Esophagus muscularis mucosa (tissue), 3 donors: ENCODE results near the gene KSR1.

Experiments
- CTCF ChIP-seq, 3 experiments: fragments of 200-600 bp in 2 of 3; fragments of 450-650 bp in 1 of 3; sonication (generic) in 2 of 3; IDR thresholded peaks; one replicate each; pipeline ENCODE4 v1.5.1; 2017 to 2019; ENCODE audit warnings: antibody characterized with exemption in 3 of 3, mild to moderate bottlenecking in 2 of 3, moderate library complexity in 1 of 3
- POLR2A ChIP-seq: fragments of 450-650 bp; IDR thresholded peaks from one replicate; pipeline ENCODE4 v1.6.1; 2017; ENCODE audit warnings: antibody characterized with exemption, moderate library complexity, mild to moderate bottlenecking, low read depth

DNA sequence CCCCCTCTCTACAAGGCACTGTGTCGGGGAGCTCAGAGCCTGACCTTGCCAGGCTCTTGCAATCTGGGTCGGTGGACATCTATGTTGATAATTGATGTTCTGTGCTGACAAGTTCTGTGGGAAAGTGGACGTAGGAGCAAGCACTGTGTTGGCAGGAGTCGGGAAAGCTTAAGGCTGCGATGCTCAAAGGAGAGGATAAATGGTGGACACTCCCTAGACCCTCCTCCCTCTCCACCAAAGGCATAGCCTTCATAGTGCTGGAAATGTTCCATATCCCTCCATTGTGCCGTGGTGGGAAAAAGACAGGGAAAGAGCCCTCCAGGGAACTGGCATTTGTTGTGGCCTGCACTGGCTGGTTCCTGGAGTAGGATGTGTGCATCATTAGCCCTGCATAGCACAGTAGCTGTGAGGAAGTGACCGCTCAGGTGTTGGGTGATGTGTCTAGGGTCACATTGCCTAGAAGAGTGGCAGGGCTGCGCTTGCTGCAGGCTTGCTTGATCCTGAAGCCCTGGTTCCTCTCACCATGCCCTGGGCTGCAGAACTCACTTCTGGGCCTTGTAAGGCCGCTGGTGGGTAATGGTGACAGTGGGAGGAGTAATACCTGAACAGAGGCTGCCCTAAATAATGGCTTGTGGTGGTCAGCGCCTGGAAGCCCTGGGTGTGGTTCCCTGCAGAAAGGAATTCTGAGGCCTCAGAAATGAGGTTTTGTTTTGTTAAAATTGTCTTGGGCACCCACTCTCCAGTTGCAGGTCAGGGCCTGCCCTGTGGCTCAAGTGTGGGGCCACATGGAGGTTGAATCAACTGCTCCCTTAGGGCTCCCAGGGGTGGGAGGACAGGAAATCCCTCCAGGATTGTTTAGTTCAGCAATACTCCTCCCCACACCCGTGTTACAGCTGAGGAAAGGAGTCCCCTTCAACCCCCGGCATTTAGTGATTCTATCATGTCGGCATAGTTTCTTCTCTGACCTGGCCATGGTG is 62.6 kb downstream of the KSR1 start:
- TF ChIP-seq CTCF (IDR thresholded peaks at IDR 0.05) (no peak), POLR2A (no peak)
